ENCODE data around the gene GMDS.

DNA sequence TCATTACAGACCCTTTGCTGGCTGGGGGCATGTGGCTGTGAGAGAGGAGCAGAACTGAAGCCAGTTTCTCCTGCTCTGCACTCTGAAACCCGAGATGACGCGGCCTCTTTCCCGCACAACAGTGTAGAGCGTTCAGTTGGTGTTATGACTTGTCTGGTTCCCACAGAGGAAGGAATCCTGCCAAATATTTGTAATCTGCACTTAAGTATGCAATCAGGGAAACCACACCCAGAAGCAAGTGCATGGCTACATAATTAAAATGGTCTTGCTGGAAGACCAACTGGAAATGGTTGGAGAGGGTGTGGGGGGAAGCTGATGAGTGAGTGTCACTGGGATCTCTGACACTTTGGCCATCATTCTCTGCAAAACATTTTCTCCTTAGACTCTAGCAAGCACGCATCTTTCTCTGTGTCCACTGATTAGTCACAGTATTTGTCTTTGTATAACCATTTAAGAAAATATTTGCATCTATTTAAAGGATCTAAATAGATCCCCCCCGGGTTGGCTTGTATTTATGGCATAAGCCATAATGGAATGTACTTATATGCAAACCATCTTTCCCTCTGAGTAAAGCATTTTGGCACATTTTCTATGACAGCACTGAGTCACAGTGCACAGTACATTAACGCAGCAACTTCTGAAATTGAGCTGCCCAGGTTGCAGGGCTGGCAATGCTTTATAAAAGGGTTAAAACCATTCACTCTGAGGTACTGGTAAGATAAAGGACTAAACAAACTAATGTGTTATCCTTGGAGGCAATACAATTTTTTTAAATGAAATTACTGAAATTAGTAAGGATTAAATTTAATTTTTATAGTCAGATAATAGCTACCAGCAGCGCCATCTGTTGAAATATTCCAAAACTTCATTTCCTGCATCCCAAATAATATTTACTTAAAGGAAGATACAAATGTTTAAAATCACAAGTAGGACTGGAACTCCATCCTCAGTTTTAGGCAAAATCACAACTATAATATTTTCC is 559.0 kb downstream of the GMDS start:
- TF ChIP-seq CTCF (IDR thresholded peaks at IDR 0.05; ENCODE audit: low read depth, low read length) (peak; percentile 31; the same call in 1 of the 2 replicates), EZH2phosphoT487 (IDR thresholded peaks at IDR 0.05; ENCODE audit: low read depth) (no peak)

Data from OCI-LY3 (cell line).